Measurements from ENCODE around the gene RADIL. TPM values are rescaled to one million over a fixed set of nuclear protein-coding genes. Genes with fewer than 3 reads are reported as not detected.

The RADIL gene
- total and polyA plus RNA-seq, 9 of the 15 experiments (the other 6 are each of a cell fraction or from before 2014, with no cell fraction given) = 0.06 to 8.1 (median 1.9) TPM; not detected in 1

GRCh38 chr7:4774658-4775249 is 108.8 kb downstream of the RADIL start (continued):
- TF ChIP-seq, protein P1, sequence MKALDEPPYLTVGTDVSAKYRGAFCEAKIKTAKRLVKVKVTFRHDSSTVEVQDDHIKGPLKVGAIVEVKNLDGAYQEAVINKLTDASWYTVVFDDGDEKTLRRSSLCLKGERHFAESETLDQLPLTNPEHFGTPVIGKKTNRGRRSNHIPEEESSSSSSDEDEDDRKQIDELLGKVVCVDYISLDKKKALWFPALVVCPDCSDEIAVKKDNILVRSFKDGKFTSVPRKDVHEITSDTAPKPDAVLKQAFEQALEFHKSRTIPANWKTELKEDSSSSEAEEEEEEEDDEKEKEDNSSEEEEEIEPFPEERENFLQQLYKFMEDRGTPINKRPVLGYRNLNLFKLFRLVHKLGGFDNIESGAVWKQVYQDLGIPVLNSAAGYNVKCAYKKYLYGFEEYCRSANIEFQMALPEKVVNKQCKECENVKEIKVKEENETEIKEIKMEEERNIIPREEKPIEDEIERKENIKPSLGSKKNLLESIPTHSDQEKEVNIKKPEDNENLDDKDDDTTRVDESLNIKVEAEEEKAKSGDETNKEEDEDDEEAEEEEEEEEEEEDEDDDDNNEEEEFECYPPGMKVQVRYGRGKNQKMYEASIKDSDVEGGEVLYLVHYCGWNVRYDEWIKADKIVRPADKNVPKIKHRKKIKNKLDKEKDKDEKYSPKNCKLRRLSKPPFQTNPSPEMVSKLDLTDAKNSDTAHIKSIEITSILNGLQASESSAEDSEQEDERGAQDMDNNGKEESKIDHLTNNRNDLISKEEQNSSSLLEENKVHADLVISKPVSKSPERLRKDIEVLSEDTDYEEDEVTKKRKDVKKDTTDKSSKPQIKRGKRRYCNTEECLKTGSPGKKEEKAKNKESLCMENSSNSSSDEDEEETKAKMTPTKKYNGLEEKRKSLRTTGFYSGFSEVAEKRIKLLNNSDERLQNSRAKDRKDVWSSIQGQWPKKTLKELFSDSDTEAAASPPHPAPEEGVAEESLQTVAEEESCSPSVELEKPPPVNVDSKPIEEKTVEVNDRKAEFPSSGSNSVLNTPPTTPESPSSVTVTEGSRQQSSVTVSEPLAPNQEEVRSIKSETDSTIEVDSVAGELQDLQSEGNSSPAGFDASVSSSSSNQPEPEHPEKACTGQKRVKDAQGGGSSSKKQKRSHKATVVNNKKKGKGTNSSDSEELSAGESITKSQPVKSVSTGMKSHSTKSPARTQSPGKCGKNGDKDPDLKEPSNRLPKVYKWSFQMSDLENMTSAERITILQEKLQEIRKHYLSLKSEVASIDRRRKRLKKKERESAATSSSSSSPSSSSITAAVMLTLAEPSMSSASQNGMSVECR (CRISPR knock-in tag; IDR thresholded peaks at IDR 0.05) = no peak
- TF ChIP-seq ZNF436 (CRISPR knock-in tag; IDR thresholded peaks at IDR 0.05) (no peak), CHD1 (IDR thresholded peaks at IDR 0.05; ENCODE audit: low read length) (peak; percentile 36)
- TF ChIP-seq, protein P2, sequence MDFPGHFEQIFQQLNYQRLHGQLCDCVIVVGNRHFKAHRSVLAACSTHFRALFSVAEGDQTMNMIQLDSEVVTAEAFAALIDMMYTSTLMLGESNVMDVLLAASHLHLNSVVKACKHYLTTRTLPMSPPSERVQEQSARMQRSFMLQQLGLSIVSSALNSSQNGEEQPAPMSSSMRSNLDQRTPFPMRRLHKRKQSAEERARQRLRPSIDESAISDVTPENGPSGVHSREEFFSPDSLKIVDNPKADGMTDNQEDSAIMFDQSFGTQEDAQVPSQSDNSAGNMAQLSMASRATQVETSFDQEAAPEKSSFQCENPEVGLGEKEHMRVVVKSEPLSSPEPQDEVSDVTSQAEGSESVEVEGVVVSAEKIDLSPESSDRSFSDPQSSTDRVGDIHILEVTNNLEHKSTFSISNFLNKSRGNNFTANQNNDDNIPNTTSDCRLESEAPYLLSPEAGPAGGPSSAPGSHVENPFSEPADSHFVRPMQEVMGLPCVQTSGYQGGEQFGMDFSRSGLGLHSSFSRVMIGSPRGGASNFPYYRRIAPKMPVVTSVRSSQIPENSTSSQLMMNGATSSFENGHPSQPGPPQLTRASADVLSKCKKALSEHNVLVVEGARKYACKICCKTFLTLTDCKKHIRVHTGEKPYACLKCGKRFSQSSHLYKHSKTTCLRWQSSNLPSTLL (IDR thresholded peaks at IDR 0.05) = no peak
